HEK293 (cell line): ENCODE measurements around the gene KCNQ1.

ENCODE experiments used
- CTCF ChIP-seq: fragments of 450-650 bp; formaldehyde crosslinking; IDR thresholded peaks from 2 replicates; pipeline ENCODE4 v1.5.1; 2016; ENCODE audit warnings: missing biosample characterization, missing genetic modification characterization
- YY2 ChIP-seq: fragments of 450-650 bp; formaldehyde crosslinking; IDR thresholded peaks from 2 replicates; pipeline ENCODE4 v1.5.1; 2016; ENCODE audit warnings: missing biosample characterization, missing genetic modification characterization
- ZBTB21 ChIP-seq: fragments of 450-650 bp; formaldehyde crosslinking; IDR thresholded peaks from 2 replicates; pipeline ENCODE4 v1.5.1; 2017; ENCODE audit warnings: missing biosample characterization, missing genetic modification characterization
- ZEB2 ChIP-seq: fragments of 450-650 bp; formaldehyde crosslinking; IDR thresholded peaks from 2 replicates; pipeline ENCODE4 v1.5.1; 2016; ENCODE audit warnings: missing biosample characterization, missing genetic modification characterization
- ZNF274 ChIP-seq, 2 experiments: fragments of 200-500 bp in 1 of 2; fragments of 450-650 bp in 1 of 2; sonication (Bioruptor generic) in 1 of 2; formaldehyde crosslinking in 1 of 2; IDR thresholded peaks; 2 replicates each; pipeline versions ENCODE4 v1.5.1 to v1.6.1; 2014 to 2016; ENCODE audit warnings: borderline replicate concordance in 1 of 2, inconsistent platforms in 1 of 2, low read length in 1 of 2, missing biosample characterization in 1 of 2, missing genetic modification characterization in 1 of 2
- ZNF510 ChIP-seq: fragments of 450-650 bp; formaldehyde crosslinking; IDR thresholded peaks from 2 replicates; pipeline ENCODE4 v1.5.1; 2018; ENCODE audit warnings: mild to moderate bottlenecking, missing genetic modification characterization, missing biosample characterization; ENCODE audit not compliant: insufficient replicate concordance
- ZNF530 ChIP-seq: fragments of 450-650 bp; formaldehyde crosslinking; IDR thresholded peaks from 2 replicates; pipeline ENCODE4 v1.5.1; 2016; ENCODE audit warnings: low read depth, missing biosample characterization, missing genetic modification characterization
- ZNF660 ChIP-seq: fragments of 450-650 bp; IDR thresholded peaks from 2 replicates; pipeline ENCODE4 v1.5.1; 2018; ENCODE audit warnings: missing biosample characterization, mild to moderate bottlenecking, missing genetic modification characterization
- ZSCAN18 ChIP-seq: fragments of 450-650 bp; formaldehyde crosslinking; IDR thresholded peaks from 2 replicates; pipeline ENCODE4 v1.5.1; 2016; ENCODE audit warnings: missing biosample characterization, missing genetic modification characterization
- ZSCAN30 ChIP-seq: fragments of 450-650 bp; IDR thresholded peaks from 2 replicates; pipeline ENCODE4 v1.5.1; 2018; ENCODE audit warnings: missing biosample characterization, mild to moderate bottlenecking, missing genetic modification characterization, moderate library complexity

GRCh38 chr11:2539371-2540222 lies 94.8 kb downstream of the KCNQ1 start:
- TF ChIP-seq ZNF510 (tag by site-specific recombination), result no peak
- TF ChIP-seq CTCF, result no peak
- TF ChIP-seq ZEB2 (tag by site-specific recombination), result no peak
- no peak for TF ChIP-seq ZNF274 (IDR thresholded peaks at IDR 0.05; ENCODE audit: low read length)
- TF ChIP-seq ZNF274 (tag by site-specific recombination; IDR thresholded peaks at IDR 0.05; ENCODE audit: borderline replicate concordance), result no peak
- TF ChIP-seq YY2 (tag by site-specific recombination), result no peak
- no peak for TF ChIP-seq ZNF530 (tag by site-specific recombination)
- TF ChIP-seq ZBTB21, result no peak
- TF ChIP-seq ZSCAN18 (tag by site-specific recombination), result no peak
- no peak for TF ChIP-seq ZNF660 (tag by site-specific recombination)
- no peak for TF ChIP-seq ZSCAN30
